BLaER1 (cell line): ENCODE results near the gene MSANTD4.

Experiments
- H3K27ac ChIP-seq: shearing (Covaris generic); formaldehyde crosslinking; 2 replicates; pipeline ENCODE4 v1.8.1; 2022
- H3K27me3 ChIP-seq: shearing (Covaris generic); formaldehyde crosslinking; 2 replicates; pipeline ENCODE4 v1.8.1; 2022
- H3K36me3 ChIP-seq: shearing (Covaris generic); formaldehyde crosslinking; 2 replicates; pipeline ENCODE4 v1.8.1; 2022
- H3K4me1 ChIP-seq: shearing (Covaris generic); formaldehyde crosslinking; 2 replicates; pipeline ENCODE4 v1.8.1; 2022
- H3K4me2 ChIP-seq: shearing (Covaris generic); formaldehyde crosslinking; 2 replicates; pipeline ENCODE4 v1.8.1; 2022
- H3K4me3 ChIP-seq: shearing (Covaris generic); formaldehyde crosslinking; 2 replicates; pipeline ENCODE4 v1.8.1; 2022
- H3K9ac ChIP-seq: shearing (Covaris generic); formaldehyde crosslinking; 2 replicates; pipeline ENCODE4 v1.8.1; 2022
- H3K9me3 ChIP-seq: shearing (Covaris generic); formaldehyde crosslinking; 2 replicates; pipeline ENCODE4 v1.8.1; 2022
- H4K20me1 ChIP-seq: shearing (Covaris generic); formaldehyde crosslinking; 2 replicates; pipeline ENCODE4 v1.8.1; 2022
- Cebpa-rat ChIP-seq: shearing (Covaris generic); IDR thresholded peaks from 2 replicates; pipeline ENCODE4 v1.8.1; 2022

The MSANTD4 gene

GRCh38 chr11:105986554-105986953 lies 35.5 kb downstream of the MSANTD4 start:
- Histone ChIP-seq H3K27ac (no peak overlapping the region), H3K4me1 (no peaks in the 10 kb centered on the region), H3K9me3 (no peaks in the 10 kb centered on the region), H3K4me3 (no peak overlapping the region), H3K27me3 (no peaks in the 10 kb centered on the region), H3K36me3 (no peaks in the 10 kb centered on the region), H3K4me2 (no peak overlapping the region), H4K20me1 (no peaks in the 10 kb centered on the region), H3K9ac (no peak overlapping the region)
- no peak for TF ChIP-seq Cebpa-rat

- no peak overlapping the region for H3K4me2 ChIP-seq
Measured at GRCh38 chr11:105979997-105980703, 41.9 kb downstream of the MSANTD4 start.

GRCh38 chr11:105975128-105975527 lies 46.9 kb downstream of the MSANTD4 start:
- Histone ChIP-seq H3K9me3 (no peaks in the 10 kb centered on the region), H3K4me2 (no peak overlapping the region), H3K36me3 (no peaks in the 10 kb centered on the region), H3K9ac (no peak overlapping the region), H3K4me1 (no peaks in the 10 kb centered on the region), H4K20me1 (no peaks in the 10 kb centered on the region), H3K27ac (no peak overlapping the region), H3K4me3 (no peak overlapping the region), H3K27me3 (no peaks in the 10 kb centered on the region)
- no peak for TF ChIP-seq Cebpa-rat

More at GRCh38 chr11:105979997-105980703, 41.9 kb downstream of the MSANTD4 start:
- Histone ChIP-seq H3K36me3 (no peaks in the 10 kb centered on the region), H3K4me1 (no peaks in the 10 kb centered on the region), H3K9me3 (no peaks in the 10 kb centered on the region), H3K4me3 (no peak overlapping the region), H3K27me3 (no peaks in the 10 kb centered on the region), H3K9ac (no peak overlapping the region), H4K20me1 (no peaks in the 10 kb centered on the region), H3K27ac (no peak overlapping the region)
- TF ChIP-seq Cebpa-rat: no peak

GRCh38 chr11:105969756-105970155 lies 52.3 kb downstream of the MSANTD4 start:
- Histone ChIP-seq H3K27me3 (no peaks in the 10 kb centered on the region), H3K9ac (no peak overlapping the region), H3K4me1 (no peaks in the 10 kb centered on the region), H3K9me3 (no peaks in the 10 kb centered on the region), H4K20me1 (no peaks in the 10 kb centered on the region), H3K27ac (no peak overlapping the region), H3K4me2 (no peak overlapping the region), H3K36me3 (no peaks in the 10 kb centered on the region), H3K4me3 (no peak overlapping the region)
- no peak for TF ChIP-seq Cebpa-rat

- Histone ChIP-seq H3K9ac (no peak overlapping the region), H4K20me1 (no peaks in the 10 kb centered on the region), H3K27ac (no peak overlapping the region), H3K4me3 (no peak overlapping the region), H3K27me3 (no peaks in the 10 kb centered on the region), H3K36me3 (no peaks in the 10 kb centered on the region), H3K4me1 (no peaks in the 10 kb centered on the region), H3K9me3 (no peaks in the 10 kb centered on the region), H3K4me2 (no peak overlapping the region)
- no peak for TF ChIP-seq Cebpa-rat
Measured at GRCh38 chr11:105968021-105968697, 53.9 kb downstream of the MSANTD4 start.

- no peak for TF ChIP-seq Cebpa-rat
- no peaks in the 10 kb centered on the region for H4K20me1 ChIP-seq
- H3K9ac ChIP-seq: no peak overlapping the region
- H3K4me3 ChIP-seq: no peak overlapping the region
- no peaks in the 10 kb centered on the region for H3K27me3 ChIP-seq
- H3K9me3 ChIP-seq: no peaks in the 10 kb centered on the region
- H3K4me2 ChIP-seq: no peak overlapping the region
- H3K27ac ChIP-seq: no peak overlapping the region
- no peaks in the 10 kb centered on the region for H3K36me3 ChIP-seq
- H3K4me1 ChIP-seq: no peaks in the 10 kb centered on the region
Measured at GRCh38 chr11:105960252-105961245, 61.5 kb downstream of the MSANTD4 start.
